Neural cell (in vitro differentiated cells): Measurements from ENCODE around the gene UBL4B. TPM values are rescaled to one million over a fixed set of nuclear protein-coding genes. Genes with fewer than 3 reads are reported as not detected.

Experiments used
- H2AFZ ChIP-seq: fragments of 200-600, 300-800 bp; sonication (generic), shearing (Covaris generic); 2 replicates; pipeline ENCODE4 v1.6.0; 2014; ENCODE audit warnings: low read depth, mild to moderate bottlenecking, antibody characterized with exemption, low read length, moderate library complexity
- H3F3A ChIP-seq: fragments of 200-600 bp; shearing (Covaris generic); 2 replicates; pipeline ENCODE4 v1.6.1; 2016; ENCODE audit warnings: mild to moderate bottlenecking, moderate library complexity, mixed read lengths, antibody characterized with exemption, low read length; ENCODE audit not compliant: insufficient read depth, poor library complexity, severe bottlenecking
- H3K27ac ChIP-seq: fragments of 200-600, 300-800 bp; sonication (generic), shearing (Covaris generic); 2 replicates; pipeline ENCODE4 v1.5.1; 2014; ENCODE audit warnings: mild to moderate bottlenecking, low read length, moderate library complexity
- H3K27me3 ChIP-seq: fragments of 300-800, 200-600 bp; sonication (generic), shearing (Covaris generic); 2 replicates; pipeline ENCODE4 v1.6.0; 2014; ENCODE audit warnings: mild to moderate bottlenecking, low read depth, low read length, moderate library complexity; ENCODE audit not compliant: insufficient read depth
- H3K36me3 ChIP-seq: fragments of 300-800, 200-600 bp; sonication (generic), shearing (Covaris generic); 2 replicates; pipeline ENCODE4 v1.5.1; 2014; ENCODE audit warnings: mild to moderate bottlenecking, antibody characterized with exemption, low read length, moderate library complexity; ENCODE audit not compliant: insufficient read depth
- H3K4me2 ChIP-seq: fragments of 300-800, 200-600 bp; sonication (generic), shearing (Covaris generic); 2 replicates; pipeline ENCODE4 v1.6.0; 2014; ENCODE audit warnings: mild to moderate bottlenecking, low read length
- H3K4me3 ChIP-seq: fragments of 300-800, 200-600 bp; sonication (generic), shearing (Covaris generic); 2 replicates; pipeline ENCODE4 v1.5.1; 2014; ENCODE audit warnings: mild to moderate bottlenecking, low read length, moderate library complexity
- H3K79me2 ChIP-seq: fragments of 200-600 bp; shearing (Covaris generic); replicated peaks from 2 replicates; pipeline ENCODE4 v1.6.0; 2014; ENCODE audit warnings: mild to moderate bottlenecking, low read length, moderate library complexity; ENCODE audit not compliant: insufficient read depth
- H3K9ac ChIP-seq: fragments of 300-800, 200-600 bp; sonication (generic), shearing (Covaris generic); 2 replicates; pipeline ENCODE4 v1.6.1; 2016; ENCODE audit warnings: mild to moderate bottlenecking, low read length, mixed read lengths
- H3K9me2 ChIP-seq: fragments of 200-600 bp; shearing (Covaris generic); 2 replicates; pipeline ENCODE4 v1.6.1; 2016; ENCODE audit warnings: mild to moderate bottlenecking, low read length, mixed read lengths; ENCODE audit not compliant: insufficient read depth
- H3K9me3 ChIP-seq: fragments of 200-600, 300-800 bp; sonication (generic), shearing (Covaris generic); 2 replicates; pipeline ENCODE4 v1.6.1; 2016; ENCODE audit warnings: mild to moderate bottlenecking, mixed run types, low read length, moderate library complexity, mixed read lengths
- H4K20me1 ChIP-seq: fragments of 200-600 bp; shearing (Covaris generic); 2 replicates; pipeline ENCODE4 v1.6.1; 2016; ENCODE audit warnings: mild to moderate bottlenecking, mixed run types; ENCODE audit not compliant: insufficient read depth
- EP300 ChIP-seq: fragments of 450-650 bp; conservative IDR thresholded peaks from 2 replicates; pipeline ENCODE4 v1.6.1; 2014; ENCODE audit warnings: antibody characterized with exemption, mild to moderate bottlenecking, moderate library complexity; ENCODE audit not compliant: poor library complexity, severe bottlenecking
- EZH2 ChIP-seq: fragments of 200-600, 300-800 bp; shearing (Covaris generic), sonication (generic); IDR thresholded peaks from 2 replicates; pipeline ENCODE4 v1.6.1; 2014; ENCODE audit warnings: antibody characterized with exemption, low read length, borderline replicate concordance, mild to moderate bottlenecking; ENCODE audit not compliant: insufficient read depth, poor library complexity, severe bottlenecking
- MXI1 ChIP-seq: fragments of 450-650 bp; conservative IDR thresholded peaks from 2 replicates; pipeline ENCODE4 v1.6.1; 2014; ENCODE audit warnings: antibody characterized with exemption, mild to moderate bottlenecking; ENCODE audit not compliant: poor library complexity, severe bottlenecking
- POLR2AphosphoS5 ChIP-seq: IDR thresholded peaks from 2 replicates; pipeline ENCODE4 v1.6.1; 2012
- RAD21 ChIP-seq: fragments of 450-650 bp; conservative IDR thresholded peaks from 2 replicates; pipeline ENCODE4 v1.6.1; 2014; ENCODE audit warnings: antibody characterized with exemption, mild to moderate bottlenecking, moderate library complexity
- SMC3 ChIP-seq: fragments of 450-650 bp; conservative IDR thresholded peaks from 2 replicates; pipeline ENCODE4 v1.6.1; 2014; ENCODE audit warnings: antibody characterized with exemption, mild to moderate bottlenecking, moderate library complexity; ENCODE audit not compliant: poor library complexity
- TAF1 ChIP-seq: IDR thresholded peaks from 2 replicates; pipeline ENCODE4 v1.6.1; 2012; ENCODE audit warnings: low read depth
- polyA plus RNA-seq: library from polyadenylated mRNA; depleted of rRNA; stranded (reverse); fragments of >200 nt; gene quantifications from 2 replicates; pipeline ENCODE4 v1.2.3, GENCODE V29; 2014
- TF ChIP-seq, protein P1 (sequence below): IDR thresholded peaks from 2 replicates; pipeline ENCODE4 v1.6.1; 2012; ENCODE audit warnings: borderline replicate concordance
- TF ChIP-seq, protein P2 (sequence below): fragments of 450-650 bp; IDR thresholded peaks from 2 replicates; pipeline ENCODE4 v1.5.1; 2014; ENCODE audit warnings: antibody characterized with exemption, mild to moderate bottlenecking, moderate library complexity; ENCODE audit not compliant: poor library complexity, severe bottlenecking

The UBL4B gene
- polyA plus RNA-seq, 1 donor from 2014 or later = not detected

DNA sequence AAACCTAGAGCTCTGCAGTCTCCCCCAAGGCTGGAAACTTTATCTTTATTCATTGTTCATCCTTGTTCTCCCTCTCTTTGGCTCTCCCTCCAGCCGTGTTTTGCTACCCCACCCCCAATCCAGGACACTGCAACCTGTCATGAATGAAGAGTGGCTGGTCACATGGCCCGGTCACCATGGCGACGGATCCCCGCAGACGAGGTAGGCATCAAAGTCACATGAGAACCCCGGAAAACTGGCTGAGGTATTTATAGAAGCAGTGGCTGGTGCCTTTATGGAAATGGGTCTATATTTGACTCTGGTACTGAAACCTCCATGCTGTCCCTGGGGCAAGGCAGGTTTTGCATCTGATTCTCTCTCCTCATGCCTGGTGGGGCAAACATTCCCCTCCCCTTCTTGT, 24.7 kb downstream of the UBL4B start:
- Histone ChIP-seq H2AFZ (peak overlapping the region; percentile 34), H3K4me2 (peak overlapping the region; percentile 90), H3K79me2 (no peaks in the 10 kb centered on the region), H3F3A (peaks cover 7% of the 10 kb centered on the region), H3K27me3 (no peaks in the 10 kb centered on the region), H3K27ac (peak overlapping the region; percentile 99), H3K9me3 (no peaks in the 10 kb centered on the region), H4K20me1 (no peaks in the 10 kb centered on the region), H3K9ac (peak overlapping the region; percentile 77), H3K4me3 (peak overlapping the region; percentile 59), H3K36me3 (no peaks in the 10 kb centered on the region), H3K9me2 (no peaks in the 10 kb centered on the region)
- TF ChIP-seq EZH2 (no peak), RAD21 (peak; percentile 65), POLR2AphosphoS5 (peak; percentile 88), SMC3 (peak; percentile 61), MXI1 (peak; percentile 53), TAF1 (no peak), EP300 (peak; percentile 96)
- TF ChIP-seq, protein P1, sequence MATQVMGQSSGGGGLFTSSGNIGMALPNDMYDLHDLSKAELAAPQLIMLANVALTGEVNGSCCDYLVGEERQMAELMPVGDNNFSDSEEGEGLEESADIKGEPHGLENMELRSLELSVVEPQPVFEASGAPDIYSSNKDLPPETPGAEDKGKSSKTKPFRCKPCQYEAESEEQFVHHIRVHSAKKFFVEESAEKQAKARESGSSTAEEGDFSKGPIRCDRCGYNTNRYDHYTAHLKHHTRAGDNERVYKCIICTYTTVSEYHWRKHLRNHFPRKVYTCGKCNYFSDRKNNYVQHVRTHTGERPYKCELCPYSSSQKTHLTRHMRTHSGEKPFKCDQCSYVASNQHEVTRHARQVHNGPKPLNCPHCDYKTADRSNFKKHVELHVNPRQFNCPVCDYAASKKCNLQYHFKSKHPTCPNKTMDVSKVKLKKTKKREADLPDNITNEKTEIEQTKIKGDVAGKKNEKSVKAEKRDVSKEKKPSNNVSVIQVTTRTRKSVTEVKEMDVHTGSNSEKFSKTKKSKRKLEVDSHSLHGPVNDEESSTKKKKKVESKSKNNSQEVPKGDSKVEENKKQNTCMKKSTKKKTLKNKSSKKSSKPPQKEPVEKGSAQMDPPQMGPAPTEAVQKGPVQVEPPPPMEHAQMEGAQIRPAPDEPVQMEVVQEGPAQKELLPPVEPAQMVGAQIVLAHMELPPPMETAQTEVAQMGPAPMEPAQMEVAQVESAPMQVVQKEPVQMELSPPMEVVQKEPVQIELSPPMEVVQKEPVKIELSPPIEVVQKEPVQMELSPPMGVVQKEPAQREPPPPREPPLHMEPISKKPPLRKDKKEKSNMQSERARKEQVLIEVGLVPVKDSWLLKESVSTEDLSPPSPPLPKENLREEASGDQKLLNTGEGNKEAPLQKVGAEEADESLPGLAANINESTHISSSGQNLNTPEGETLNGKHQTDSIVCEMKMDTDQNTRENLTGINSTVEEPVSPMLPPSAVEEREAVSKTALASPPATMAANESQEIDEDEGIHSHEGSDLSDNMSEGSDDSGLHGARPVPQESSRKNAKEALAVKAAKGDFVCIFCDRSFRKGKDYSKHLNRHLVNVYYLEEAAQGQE = peak; percentile 88
- TF ChIP-seq, protein P2, sequence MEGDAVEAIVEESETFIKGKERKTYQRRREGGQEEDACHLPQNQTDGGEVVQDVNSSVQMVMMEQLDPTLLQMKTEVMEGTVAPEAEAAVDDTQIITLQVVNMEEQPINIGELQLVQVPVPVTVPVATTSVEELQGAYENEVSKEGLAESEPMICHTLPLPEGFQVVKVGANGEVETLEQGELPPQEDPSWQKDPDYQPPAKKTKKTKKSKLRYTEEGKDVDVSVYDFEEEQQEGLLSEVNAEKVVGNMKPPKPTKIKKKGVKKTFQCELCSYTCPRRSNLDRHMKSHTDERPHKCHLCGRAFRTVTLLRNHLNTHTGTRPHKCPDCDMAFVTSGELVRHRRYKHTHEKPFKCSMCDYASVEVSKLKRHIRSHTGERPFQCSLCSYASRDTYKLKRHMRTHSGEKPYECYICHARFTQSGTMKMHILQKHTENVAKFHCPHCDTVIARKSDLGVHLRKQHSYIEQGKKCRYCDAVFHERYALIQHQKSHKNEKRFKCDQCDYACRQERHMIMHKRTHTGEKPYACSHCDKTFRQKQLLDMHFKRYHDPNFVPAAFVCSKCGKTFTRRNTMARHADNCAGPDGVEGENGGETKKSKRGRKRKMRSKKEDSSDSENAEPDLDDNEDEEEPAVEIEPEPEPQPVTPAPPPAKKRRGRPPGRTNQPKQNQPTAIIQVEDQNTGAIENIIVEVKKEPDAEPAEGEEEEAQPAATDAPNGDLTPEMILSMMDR = peak; percentile 10

DNA sequence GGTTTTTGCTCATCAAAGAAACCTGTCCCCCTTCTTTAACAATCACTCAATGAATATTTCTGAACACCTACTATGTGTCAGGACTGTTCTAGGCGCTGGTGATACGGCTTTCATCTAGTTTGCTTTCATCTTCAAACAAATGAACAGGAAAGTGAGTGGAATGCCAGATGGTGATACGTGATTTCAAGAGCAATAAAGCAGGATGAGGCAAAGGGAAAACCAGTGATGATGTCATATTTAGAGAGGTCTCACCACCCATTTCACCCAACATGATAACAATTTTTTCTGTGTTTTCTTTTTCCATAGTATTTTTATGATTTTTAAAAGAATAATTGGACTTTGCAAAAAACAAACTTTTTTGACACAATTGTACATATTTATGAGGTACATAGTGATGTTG, 26.7 kb downstream of the UBL4B start:
- Histone ChIP-seq H3K79me2 (no peaks in the 10 kb centered on the region), H3K9me3 (no peaks in the 10 kb centered on the region), H3F3A (peaks cover 7% of the 10 kb centered on the region), H3K27me3 (no peaks in the 10 kb centered on the region), H2AFZ (no peak overlapping the region), H3K27ac (peak overlapping the region; percentile 99), H3K9me2 (no peaks in the 10 kb centered on the region), H3K36me3 (no peaks in the 10 kb centered on the region), H3K9ac (no peak overlapping the region), H3K4me2 (no peak overlapping the region), H3K4me3 (no peak overlapping the region), H4K20me1 (no peaks in the 10 kb centered on the region)
- TF ChIP-seq, protein P2 = no peak
- TF ChIP-seq SMC3 (no peak), RAD21 (no peak), POLR2AphosphoS5 (no peak), EZH2 (no peak), MXI1 (no peak), EP300 (no peak), TAF1 (no peak)
- TF ChIP-seq, protein P1 = no peak
